Stimulated activated CD4-positive, alpha-beta T cell treated with anti-CD3 and anti-CD28 coated beads, Interleukin-2, amount 100 ng/mL, for 48 hours (primary cell): Measurements from ENCODE around the gene KIF26A.
A peak's percentile ranks its signal among the peaks of the same experiment; 100 is the strongest.

ENCODE experiments used
- DNase-seq, 2 donors: peaks; one replicate each; pipeline ENCODE4 v3.0.0-alpha.2; 2020

KIF26A gene

GRCh38 chr14:104212206-104213095 is 74.1 kb downstream of the KIF26A start:
- no peak for DNase-seq

DNA sequence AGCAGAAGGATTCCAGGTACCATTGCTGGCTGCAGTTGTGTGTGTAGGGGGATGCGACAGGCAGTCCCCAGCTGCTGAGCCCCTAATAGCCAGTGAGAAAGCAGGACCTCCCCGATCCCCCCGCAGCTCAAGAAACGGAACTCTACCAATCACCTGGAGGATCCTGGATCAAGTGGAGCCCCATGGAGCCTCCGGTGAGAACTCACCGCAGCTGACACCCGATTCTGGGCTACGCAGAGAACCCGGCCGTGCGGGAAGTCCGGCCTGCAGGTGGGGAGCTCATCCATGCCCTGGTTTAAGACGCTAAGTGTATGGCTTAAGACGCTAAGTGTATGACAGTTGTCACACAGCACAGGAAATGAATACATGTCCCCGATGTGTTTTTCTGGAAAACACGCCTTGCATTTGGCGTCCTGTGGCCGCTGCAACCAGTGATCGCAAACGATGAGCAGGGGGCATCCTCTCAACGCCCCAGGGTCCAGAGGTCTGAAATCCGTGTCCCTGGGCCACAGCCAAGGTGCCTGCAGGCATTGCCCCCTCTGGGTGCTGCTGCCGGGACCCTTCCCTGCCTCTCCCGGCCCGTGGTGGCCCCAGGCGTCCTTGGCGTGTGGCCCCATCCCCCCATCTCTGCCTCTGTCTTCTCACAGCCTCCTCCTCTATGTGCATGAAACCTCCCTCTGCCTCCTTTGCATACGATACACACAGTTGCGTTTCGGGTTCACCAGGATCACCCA is 75.1 kb downstream of the KIF26A start:
- DNase-seq = no peak

DNA sequence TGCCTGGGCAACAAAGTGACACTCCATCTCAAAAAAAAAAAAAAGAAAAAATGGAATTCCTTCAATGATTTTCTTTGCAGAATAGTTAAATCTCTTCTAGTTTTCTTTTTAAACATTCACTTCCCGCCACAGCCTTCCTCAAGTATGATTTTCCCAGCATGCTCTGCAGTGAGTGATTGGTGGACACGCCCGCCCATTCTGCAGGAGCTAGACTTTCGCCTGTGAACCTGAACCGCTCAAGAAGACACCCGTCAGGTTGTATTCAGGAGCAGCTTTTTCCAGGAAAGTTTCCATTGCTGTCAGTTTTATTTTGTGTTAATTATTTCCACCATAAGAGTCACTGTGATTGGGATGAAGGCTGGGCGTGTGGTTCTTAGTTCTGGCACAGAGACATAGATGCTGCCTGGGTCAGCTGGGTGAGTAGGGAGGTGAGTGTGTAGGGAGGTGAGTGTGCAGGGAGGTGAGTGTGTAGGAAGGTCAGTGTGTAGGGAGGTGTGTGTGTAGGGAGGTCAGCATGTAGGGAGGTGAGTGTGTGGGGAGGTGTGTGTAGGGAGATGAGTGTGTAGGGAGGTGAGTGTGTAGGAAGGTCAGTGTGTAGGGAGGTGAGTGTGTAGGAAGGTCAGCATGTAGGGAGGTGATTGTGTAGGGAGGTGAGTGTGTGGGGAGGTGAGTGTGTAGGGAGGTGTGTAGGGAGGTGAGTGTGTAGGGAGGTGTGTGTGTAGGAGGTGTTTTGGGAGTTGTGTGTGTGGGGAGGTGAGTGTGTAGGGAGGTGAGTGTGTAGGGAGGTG is 76.2 kb downstream of the KIF26A start:
- no peak for DNase-seq

DNA sequence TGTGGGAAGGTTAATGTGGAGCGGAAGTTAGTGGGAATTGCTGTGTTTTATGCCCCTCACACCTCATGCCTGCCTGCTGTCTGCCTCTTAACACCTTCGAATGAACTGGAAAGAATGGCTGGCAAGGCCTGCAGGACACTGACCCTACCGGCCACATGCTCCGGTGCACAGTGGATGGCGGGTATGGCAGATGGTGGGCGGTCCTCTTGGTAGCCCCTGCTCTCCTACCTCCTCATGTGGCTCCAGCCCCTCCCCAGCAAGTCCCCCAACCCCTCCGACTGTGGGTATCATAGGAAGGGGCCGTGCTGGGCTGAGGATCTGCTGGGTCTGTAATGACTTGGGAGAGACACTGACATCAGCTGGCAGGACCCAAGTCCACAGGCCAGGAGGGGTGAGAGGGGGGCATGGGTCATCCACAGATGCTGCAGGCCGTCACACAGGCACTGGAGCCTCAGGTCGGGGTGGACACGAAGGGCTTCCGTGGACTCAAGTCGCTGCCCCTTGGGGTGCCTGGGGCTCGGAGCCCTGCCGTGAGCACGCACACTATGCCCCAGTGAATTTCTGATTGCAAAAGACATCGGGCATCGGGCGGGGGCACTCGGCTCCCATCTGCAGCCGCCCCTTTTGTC is 77.4 kb downstream of the KIF26A start:
- DNase-seq = no peak

GRCh38 chr14:104216457-104216856 is 78.1 kb downstream of the KIF26A start:
- DNase-seq = no peak

DNA sequence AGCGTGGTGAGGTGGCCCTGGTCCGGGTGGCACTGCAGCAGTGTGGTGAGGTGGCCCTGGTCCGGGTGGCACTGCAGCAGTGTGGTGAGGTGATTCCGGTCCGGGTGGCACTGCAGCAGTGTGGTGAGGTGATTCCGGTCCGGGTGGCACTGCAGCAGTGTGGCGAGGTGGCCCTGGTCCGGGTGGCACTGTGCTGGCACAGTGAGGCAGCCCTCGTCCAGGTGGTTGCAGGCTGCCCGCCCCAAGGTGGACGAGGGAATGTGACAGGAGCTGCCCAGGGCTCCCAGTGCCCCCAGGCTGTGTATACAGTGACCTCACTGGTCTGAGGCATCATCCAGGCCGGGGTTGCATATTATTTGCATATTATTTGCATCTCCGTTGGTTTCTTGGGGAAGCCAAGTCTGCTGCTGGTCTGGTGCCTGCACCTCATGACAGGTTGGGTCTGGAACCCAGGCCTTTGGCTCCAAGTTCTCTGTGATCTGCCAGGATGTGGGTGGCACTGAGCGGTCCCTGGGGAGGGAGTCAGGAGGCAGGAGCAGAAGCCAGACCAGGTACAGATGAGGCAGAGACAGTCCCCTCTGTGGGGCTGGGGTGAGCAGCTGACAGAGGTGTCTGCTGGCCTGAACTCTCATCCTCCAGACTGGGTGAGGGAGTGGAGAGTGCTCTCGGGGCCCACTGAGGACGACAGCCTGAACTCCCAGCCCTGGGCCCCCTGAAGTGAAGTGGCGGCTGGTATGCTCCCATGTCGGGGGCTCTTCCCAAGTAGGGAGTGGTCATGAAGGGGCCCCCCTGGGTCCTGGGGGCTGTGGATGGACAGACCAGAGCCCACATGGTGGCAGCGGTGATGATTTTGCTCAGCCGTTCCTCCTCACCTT is 79.3 kb downstream of the KIF26A start:
- DNase-seq = no peak

- no peak for DNase-seq
These were observed 80.2 kb downstream of the KIF26A start for GRCh38 chr14:104218361-104219180.

GRCh38 chr14:104219731-104220214 is 81.4 kb downstream of the KIF26A start:
- no peak for DNase-seq

- DNase-seq = no peak
These were observed 82.1 kb downstream of the KIF26A start for GRCh38 chr14:104220215-104221070.

DNA sequence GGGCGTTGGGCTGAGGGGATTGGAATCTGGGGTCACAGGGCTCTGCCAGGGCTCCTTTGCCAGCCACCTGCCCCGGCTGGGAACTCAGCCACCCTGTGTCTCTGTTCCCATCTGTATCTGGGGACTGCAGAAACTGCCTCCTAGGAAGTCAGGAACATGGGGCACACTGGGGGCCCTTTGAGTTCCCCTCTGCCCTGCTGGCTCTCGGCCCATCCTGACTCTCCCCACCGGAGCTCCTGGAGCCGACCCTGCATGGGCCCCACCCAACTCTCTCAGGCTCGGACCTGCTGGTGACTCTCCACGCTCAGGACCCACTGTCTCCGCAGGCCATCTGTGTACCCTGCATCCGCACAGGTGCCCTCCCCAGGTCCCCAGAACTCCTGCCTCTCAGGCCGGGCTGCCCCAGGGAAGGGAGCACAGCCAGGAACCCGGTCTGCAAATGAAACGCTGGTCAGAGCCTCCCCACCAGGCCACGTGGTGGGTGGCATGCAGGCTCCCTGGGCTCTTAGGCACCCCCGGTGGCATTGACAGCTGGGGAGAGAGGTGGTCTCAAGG is 82.8 kb downstream of the KIF26A start:
- no peak for DNase-seq

DNA sequence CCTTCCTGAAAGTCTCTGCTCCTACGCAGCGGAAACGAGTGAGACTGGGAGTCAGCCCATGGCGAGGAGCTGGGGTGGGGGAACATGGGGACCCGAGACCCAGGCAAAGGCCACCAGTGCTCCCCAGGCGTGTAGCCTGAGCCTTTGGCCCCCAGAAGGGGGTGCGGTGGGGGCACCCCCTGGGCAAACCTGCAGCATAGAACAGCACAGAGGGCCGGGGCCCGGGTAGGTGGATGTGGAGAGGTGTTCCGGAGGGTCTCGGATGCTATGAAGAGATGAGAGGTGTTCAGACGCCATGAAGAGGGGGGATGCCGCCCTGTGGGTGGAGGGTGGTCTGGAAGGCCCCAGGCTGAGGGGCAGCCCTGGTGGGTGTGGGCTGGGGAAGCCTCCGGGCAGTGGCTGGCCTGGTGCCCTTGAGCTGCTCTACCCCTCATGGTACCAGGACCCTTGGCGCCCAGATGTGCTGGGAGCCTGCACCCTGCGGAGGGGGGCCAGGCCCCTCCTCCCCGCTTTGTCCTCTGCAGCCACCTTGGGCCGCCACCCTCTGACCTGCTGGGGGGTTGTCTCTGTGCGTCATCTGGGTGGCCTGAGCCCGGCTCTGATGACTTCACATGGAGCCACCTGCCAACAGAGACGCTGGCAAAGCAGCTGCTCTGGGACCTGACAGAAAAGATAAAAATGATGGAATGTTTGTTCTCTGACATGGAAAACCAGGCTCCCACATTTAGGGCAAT is 83.4 kb downstream of the KIF26A start:
- no peak for DNase-seq

GRCh38 chr14:104222396-104223036 is 84.1 kb downstream of the KIF26A start:
- no peak for DNase-seq

DNA sequence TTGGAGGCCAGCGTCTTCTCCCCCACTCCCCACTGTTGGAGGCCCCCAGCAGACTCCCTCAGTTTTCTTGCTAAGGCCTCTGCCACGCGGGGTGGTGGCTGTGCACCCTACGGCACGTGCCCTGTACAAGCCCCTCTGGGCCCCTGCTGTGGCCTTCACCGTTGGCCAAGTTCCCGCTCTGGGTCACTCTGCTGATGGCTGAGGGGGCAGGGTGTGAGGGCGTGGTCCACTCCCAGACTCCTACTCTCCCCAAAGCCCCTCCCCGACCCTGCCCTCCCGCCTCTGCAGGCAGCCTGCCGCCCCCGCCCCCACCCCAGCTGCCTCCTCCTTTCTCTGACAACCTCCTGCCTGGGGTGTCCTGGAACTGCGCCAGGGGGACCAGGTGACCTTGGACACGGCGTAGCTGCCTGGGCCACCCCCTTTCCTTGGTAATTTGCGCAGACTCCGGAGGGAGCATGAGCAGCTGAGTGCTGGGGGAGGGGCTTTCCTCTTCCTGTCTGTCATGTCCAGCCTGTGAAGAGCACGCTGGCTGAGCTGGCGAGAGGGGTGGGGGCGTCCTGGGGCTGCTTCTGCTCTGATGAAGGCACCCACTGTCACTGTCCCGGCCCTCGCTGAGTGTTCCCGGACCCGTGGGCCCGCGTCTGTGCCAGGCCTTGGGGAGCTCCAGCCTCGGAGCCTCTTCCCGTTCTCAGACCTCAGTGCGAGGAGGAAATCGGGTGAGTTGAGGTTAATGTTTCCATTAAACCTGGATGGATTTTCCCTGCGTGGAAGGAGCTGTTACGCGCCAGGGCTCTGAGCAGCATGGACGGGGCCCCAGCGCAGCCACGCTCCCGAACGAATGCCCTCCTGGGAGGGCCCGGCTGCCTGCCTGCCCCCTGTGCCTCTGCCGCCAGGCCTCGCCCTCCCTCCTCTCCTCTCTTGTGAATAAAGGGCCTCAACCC is 85.0 kb downstream of the KIF26A start:
- DNase-seq = no peak

- no peak for DNase-seq
These were observed 85.7 kb downstream of the KIF26A start for GRCh38 chr14:104224131-104224505.

DNA sequence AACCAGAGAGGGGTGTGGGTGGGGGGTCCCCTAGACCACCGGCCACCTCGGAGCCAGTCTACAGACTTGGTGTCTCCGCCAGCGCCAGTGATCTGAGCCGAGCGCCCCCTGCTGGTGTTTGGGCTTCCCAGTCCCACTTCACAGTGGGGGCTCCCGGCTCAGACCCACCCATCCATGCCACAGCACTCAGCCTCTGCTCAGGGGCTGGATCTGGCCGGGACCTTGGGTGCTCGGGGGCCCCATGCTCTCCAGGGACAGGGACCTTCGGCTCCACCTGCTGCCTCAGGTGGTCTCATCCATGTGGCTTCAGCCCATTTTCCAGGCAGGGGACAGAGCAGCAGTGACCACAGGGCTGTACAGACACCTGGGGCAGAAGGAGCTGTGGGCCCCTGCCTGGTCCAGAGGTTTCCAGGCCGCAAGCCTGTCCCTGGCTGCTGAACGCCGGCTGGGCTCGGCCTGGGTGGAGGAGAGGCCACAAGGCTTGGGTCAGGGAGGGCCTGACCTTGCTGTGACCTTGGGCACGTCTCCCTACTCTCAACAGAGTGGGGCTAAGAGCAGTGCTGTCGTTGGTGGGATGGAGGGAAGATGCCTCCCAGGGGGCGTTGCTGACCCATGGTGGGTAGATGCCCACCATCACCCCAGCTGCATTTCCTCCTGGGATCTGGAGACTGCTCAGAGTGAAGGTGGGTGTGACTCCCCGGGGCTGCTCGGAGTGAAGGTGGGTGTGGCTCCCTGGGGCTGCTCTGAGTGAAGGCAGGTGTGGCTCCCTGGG is 86.3 kb downstream of the KIF26A start:
- DNase-seq = peak; percentile 37 to 43
